ENCODE data around the gene LRRC36.

DNA sequence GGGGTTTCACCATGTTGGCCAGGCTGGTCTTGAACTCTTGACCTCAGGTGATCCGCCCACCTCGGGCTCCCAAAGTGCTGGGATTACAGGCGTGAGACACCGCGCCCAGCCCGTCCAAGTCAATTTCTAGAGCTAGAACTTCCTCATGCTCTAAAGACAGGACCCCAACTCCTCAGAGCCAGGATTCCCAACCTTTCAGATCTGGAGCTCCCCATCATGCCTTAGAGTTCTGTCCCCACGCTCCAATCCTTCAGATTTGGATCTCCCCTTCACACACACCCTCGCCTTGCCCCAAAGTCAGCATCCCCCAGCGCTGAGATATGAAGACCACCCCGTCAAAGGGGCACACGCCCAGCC lies 522 bp upstream of the LRRC36 start:
- TF ChIP-seq, protein P1, sequence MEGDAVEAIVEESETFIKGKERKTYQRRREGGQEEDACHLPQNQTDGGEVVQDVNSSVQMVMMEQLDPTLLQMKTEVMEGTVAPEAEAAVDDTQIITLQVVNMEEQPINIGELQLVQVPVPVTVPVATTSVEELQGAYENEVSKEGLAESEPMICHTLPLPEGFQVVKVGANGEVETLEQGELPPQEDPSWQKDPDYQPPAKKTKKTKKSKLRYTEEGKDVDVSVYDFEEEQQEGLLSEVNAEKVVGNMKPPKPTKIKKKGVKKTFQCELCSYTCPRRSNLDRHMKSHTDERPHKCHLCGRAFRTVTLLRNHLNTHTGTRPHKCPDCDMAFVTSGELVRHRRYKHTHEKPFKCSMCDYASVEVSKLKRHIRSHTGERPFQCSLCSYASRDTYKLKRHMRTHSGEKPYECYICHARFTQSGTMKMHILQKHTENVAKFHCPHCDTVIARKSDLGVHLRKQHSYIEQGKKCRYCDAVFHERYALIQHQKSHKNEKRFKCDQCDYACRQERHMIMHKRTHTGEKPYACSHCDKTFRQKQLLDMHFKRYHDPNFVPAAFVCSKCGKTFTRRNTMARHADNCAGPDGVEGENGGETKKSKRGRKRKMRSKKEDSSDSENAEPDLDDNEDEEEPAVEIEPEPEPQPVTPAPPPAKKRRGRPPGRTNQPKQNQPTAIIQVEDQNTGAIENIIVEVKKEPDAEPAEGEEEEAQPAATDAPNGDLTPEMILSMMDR (IDR thresholded peaks at IDR 0.05 in 4 of 5, conservative IDR thresholded peaks at IDR 0.05 in 1 of 5), result no peak
- TF ChIP-seq POLR2A (IDR thresholded peaks at IDR 0.05), result no peak
